Measurements from ENCODE around the gene MAEA. TPM values are rescaled to one million over a fixed set of nuclear protein-coding genes. Genes with fewer than 3 reads are reported as not detected.

Gene MAEA
- total and polyA plus RNA-seq, 2 experiments from 2014 or later: 49.8 to 99.0 TPM

GRCh38 chr4:1251773-1252066 is 38.0 kb upstream of the MAEA start (continued):
- TF ChIP-seq ZNF462 (CRISPR knock-in tag; IDR thresholded peaks at IDR 0.05): no peak
- no peak for TF ChIP-seq ZNF114 (CRISPR knock-in tag; IDR thresholded peaks at IDR 0.05)
- TF ChIP-seq EZH2 (IDR thresholded peaks at IDR 0.05; ENCODE audit: low read depth, unreplicated experiment): no peak
- no peak for TF ChIP-seq ZNF331 (CRISPR knock-in tag; IDR thresholded peaks at IDR 0.05; ENCODE audit: low read depth)
- TF ChIP-seq POLR2AphosphoS5 (IDR thresholded peaks at IDR 0.05; ENCODE audit: low read depth): no peak
- TF ChIP-seq JUNB (IDR thresholded peaks at IDR 0.05; ENCODE audit: unreplicated experiment): no peak
- no peak for TF ChIP-seq CREB1 (CRISPR knock-in tag; IDR thresholded peaks at IDR 0.05; ENCODE audit: low read depth)

- peaks cover 83% of the 10 kb centered on the region for H3K9me3 Mint-ChIP-seq
- peaks cover 3% of the 10 kb centered on the region; the same call in 1 of the 3 replicates for H3K4me1 Mint-ChIP-seq
- no peak overlapping the region for H3K27ac Mint-ChIP-seq
- no peak overlapping the region for H3K4me2 ChIP-seq
- no peaks in the 10 kb centered on the region for H3K27me3 ChIP-seq (ENCODE audit: insufficient read depth)
- H3K79me2 ChIP-seq (replicated peaks; ENCODE audit: insufficient read depth): no peaks in the 10 kb centered on the region; the same call in 1 of the 2 replicates
- no peaks in the 10 kb centered on the region for H3F3A ChIP-seq (replicated peaks; ENCODE audit: low read depth)
- no peak for DNase-seq (ENCODE audit: low spot score)
- H3K4me3 Mint-ChIP-seq: no peak overlapping the region
- peaks cover 2% of the 10 kb centered on the region; the same call in 1 of the 2 replicates for H3K36me3 ChIP-seq (ENCODE audit: insufficient read depth)
- H3K9me2 ChIP-seq (ENCODE audit: insufficient read depth): peaks cover 7% of the 10 kb centered on the region; the same call in 1 of the 2 replicates
- peaks cover 8% of the 10 kb centered on the region; the same call in 1 of the 2 replicates for H3K4me1 ChIP-seq (ENCODE audit: insufficient read depth)
- peaks cover 50% of the 10 kb centered on the region for H3K36me3 Mint-ChIP-seq (ENCODE audit: low read depth)
- no peak overlapping the region for H2AFZ ChIP-seq
- no peak overlapping the region for H3K27ac ChIP-seq (ENCODE audit: low read depth)
- no peak overlapping the region for H3K4me3 ChIP-seq
- ATAC-seq: no peak
- peaks cover 26% of the 10 kb centered on the region for H3K27me3 Mint-ChIP-seq (ENCODE audit: insufficient read depth, low read depth, poor library complexity)
- H4K20me1 ChIP-seq (replicated peaks; ENCODE audit: insufficient read depth): no peaks in the 10 kb centered on the region
- TF ChIP-seq REST (IDR thresholded peaks at IDR 0.05; ENCODE audit: unreplicated experiment) (no peak), CTCF (conservative IDR thresholded peaks at IDR 0.05; ENCODE audit: low read depth in 2 of 2) (no peak), ZNF114 (CRISPR knock-in tag; IDR thresholded peaks at IDR 0.05) (no peak), EZH2phosphoT487 (IDR thresholded peaks at IDR 0.05; ENCODE audit: unreplicated experiment) (no peak), NANOG (IDR thresholded peaks at IDR 0.05; ENCODE audit: borderline replicate concordance) (no peak), ETS1 (IDR thresholded peaks at IDR 0.05) (no peak), POLR2AphosphoS5 (IDR thresholded peaks at IDR 0.05; ENCODE audit: low read depth) (no peak), EZH2 (IDR thresholded peaks at IDR 0.05; ENCODE audit: low read depth, unreplicated experiment) (no peak), JUNB (IDR thresholded peaks at IDR 0.05; ENCODE audit: unreplicated experiment) (no peak), CREB1 (CRISPR knock-in tag; IDR thresholded peaks at IDR 0.05; ENCODE audit: low read depth) (no peak)
These were observed 36.7 kb upstream of the MAEA start for GRCh38 chr4:1252928-1253492.
